T1000 (cell line): ENCODE measurements around the gene C17orf107.

Experiments
- DNase-seq: peaks from one replicate; lab custom pipeline; 2025; ENCODE audit warnings: mixed read lengths; lab: John Stamatoyannopoulos, UW

C17orf107 gene

GRCh38 chr17:4937553-4937952 is 38.2 kb downstream of the C17orf107 start:
- no peak for DNase-seq

DNA sequence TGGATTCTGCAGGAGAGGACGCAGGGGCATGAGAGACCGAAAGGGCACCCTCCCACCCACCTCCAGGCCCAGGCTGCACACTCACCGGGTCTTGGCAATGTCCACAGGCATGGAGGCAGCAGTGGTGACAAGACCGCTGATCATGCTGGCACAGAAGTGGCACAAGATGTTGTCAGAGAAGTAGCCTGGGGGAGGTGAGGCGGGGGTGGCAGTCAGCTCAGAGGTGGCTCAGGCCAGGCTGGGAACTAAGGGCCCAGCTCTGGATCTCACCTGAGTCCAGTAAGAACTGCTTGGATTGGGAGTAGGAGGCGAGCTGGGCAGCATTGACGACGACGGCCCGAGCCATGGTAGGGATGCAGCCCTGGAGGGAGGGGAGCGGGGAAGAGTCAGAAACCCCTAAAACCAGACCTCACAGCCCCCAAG is 38.7 kb downstream of the C17orf107 start:
- DNase-seq = no peak

GRCh38 chr17:4938688-4939545 is 39.6 kb downstream of the C17orf107 start:
- DNase-seq = no peak

DNA sequence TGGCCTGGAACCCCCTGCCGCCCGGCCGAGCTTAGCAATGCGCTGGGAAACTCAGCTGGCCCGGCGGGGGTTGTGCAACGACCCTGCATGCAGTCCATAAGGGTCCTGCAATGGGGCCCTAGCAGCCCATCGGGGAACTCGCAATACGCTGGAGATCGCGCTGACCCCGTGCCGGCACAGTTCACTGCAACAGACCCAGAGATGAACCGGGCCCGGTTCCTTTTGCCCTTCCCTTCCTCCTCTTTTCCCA is 40.1 kb downstream of the C17orf107 start:
- DNase-seq = no peak

GRCh38 chr17:4939796-4940554 is 40.6 kb downstream of the C17orf107 start, which contains the start of the genes RNF167 and SLC25A11:
Gene RNF167, plus strand, starts transcription at chr17:4940268. Its CDS starts 642 bp downstream, at chr17:4940910.
Gene SLC25A11, minus strand, starts transcription at chr17:4940046. Its CDS starts 136 bp downstream, at chr17:4939910.
- DNase-seq = peak; percentile 97

DNA sequence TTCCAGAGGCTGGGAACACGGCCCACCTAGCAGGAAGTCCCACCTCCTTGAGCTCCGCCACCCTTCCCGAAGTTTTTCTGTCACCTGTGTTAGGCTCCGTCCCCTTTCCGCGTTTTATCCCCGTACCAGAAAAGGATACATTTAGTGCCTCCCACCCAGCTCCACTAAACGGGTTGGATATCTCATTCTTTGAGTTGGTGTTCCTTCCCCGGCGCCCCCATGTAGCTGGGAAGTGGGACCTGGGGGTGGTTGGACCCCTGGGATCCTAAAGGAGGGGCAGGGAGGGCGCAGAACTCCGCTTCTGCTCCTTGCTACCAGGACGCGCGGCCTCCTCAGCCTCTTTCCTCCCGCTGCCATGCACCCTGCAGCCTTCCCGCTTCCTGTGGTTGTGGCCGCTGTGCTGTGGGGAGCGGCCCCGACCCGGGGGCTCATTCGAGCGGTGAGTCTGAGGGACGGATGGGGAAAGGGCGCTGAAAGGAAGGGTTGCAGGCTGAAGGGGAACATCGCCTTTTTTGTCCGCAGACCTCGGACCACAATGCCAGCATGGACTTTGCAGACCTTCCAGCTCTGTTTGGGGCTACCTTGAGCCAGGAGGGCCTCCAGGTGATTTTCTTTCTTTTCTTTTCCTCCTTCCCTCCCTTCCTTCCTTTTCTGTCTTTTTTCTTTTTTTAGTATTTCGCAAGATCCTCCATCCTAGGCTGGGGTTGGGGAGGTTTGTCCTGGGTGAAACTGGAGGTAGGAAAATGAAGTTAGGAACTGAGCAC is 41.4 kb downstream of the C17orf107 start:
- DNase-seq = no peak

DNA sequence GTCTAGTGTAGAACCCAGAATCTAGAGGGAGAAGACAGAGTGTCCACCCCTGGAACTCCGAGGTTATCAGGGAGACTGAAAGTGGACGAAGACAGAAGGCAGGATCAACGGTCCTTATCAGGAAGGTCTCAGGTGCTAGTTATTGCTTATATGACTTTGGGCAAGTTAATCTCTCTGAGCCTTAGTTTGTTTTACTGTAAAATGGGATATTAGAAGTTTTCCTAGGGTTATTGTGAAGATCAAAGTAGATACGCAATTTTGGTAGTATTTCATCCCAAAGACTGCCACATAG is 41.9 kb downstream of the C17orf107 start:
- no peak for DNase-seq

GRCh38 chr17:4942760-4943508 is 43.6 kb downstream of the C17orf107 start:
- DNase-seq = no peak

DNA sequence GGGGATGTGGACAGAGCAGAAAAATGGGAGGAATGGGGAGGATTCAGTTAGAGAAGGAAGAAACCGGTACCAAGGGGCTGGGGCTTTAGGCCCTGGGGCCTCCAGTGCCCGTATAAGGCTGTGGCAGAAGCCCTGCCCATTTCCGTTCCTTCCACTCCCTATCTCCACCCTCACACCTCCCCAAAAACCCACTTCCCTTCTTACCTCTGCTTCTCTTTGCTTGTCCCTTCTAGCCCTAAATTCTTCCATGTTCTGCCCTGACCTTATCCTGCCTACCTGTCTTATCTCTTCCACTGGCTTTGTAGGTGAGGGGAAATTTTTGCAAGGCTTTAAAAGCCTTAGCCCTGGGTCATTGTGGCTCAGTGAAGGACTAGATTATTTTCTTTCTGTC is 44.8 kb downstream of the C17orf107 start:
- no peak for DNase-seq

DNA sequence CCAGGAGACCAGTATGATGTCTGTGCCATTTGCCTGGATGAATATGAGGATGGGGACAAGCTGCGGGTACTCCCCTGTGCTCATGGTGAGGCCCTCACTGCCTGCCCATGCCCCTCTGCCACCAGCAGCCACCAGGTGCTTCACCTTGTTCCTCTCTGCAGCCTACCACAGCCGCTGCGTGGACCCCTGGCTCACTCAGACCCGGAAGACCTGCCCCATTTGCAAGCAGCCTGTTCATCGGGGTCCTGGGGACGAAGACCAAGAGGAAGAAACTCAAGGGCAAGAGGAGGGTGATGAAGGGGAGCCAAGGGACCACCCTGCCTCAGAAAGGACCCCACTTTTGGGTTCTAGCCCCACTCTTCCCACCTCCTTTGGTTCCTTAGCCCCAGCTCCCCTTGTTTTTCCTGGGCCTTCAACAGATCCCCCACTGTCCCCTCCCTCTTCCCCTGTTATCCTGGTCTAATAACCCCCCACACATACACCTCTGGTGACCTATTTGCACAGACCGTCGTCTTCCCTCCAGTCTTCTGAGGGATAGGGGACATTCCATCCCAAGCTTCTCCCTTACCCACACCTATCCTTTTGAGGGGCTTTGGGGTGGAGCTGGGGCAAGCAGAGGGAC is 45.3 kb downstream of the C17orf107 start:
- no peak for DNase-seq

DNA sequence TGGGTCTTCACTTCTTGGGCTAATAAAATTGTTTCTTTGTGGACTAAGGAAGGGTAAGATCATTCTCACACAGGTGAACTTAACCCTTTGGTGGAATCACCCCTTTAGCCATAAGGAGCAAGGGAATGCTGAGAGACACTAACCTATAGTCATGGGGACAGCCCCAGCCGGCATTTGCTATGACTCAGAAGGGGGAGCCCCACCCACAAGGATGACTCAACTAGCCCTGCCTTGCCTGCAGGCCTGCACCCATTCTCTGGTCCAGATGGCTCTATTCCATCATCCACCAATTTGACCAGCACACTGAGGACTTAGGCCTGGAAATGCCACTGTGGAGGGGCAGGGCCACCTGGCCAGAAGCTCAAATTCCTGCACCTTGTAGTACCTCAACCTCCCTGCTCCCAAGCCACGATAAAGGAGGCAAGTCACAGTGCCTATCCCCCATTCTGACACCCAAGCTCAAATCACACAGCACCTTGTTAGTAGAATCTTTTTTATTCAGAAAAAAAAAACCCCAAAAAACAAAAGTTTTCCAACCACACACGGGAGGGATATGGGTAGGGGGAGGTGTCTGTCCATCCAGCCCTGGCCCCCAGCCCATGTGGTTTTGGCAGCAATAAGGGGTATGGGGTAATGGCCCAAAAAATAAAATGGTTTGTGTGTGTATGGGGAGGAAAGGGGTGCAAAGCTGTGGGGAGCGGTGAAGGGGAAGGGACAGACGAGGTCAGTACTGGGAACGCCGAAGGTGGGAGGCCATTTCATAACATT is 46.0 kb downstream of the C17orf107 start:
- peak; percentile 70 for DNase-seq

DNA sequence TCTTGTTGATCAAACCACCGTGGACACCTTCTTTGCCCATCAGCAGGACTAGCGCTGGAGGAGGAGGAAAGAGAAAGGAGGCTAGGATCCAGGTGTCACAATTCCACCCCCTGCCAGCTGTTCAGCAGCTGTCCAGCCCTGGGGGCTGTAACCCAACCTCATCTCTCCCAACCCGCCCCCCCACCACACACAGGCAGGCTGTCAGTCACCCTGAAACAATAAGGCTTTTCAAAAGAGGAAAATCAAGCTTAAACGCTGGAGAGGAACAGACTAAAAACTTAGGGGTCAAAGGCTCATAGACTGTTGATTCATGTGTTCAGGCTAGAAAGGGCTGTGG is 46.6 kb downstream of the C17orf107 start:
- DNase-seq = no peak

DNA sequence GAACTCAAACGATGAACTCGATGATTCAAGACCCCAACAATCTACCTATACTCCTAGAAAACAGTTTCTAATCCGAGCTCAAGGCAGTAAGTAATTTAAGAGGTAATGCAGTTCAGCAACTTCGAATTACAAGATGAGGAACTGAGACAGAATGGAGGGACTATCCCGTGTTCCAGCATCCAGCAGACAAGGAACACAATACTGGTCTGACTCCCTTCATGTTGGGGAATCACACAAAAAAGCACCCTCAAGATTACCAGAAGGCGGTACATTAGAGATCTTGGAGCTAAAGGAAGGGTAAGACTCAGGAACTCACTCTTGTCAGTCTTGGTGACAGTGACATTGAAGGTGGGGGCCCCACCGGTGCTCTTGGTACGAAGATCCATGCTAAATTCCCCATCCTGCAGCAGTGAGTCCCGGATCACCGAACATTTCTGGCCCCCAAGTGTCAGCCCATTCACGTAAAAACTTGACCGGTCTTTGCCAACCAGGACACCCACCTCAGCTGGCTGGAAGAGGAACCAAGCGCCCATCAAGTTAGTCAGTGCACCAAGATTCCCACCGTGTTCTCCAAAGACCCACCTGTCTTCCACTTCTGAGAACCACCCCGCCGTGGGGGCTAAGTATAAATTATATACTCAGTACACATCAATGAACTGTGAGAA is 47.1 kb downstream of the C17orf107 start:
- no peak for DNase-seq

- DNase-seq = no peak
Observed at GRCh38 chr17:4947010-4947410, 47.7 kb downstream of the C17orf107 start.

GRCh38 chr17:4947411-4948165 is 48.3 kb downstream of the C17orf107 start:
- no peak for DNase-seq

DNA sequence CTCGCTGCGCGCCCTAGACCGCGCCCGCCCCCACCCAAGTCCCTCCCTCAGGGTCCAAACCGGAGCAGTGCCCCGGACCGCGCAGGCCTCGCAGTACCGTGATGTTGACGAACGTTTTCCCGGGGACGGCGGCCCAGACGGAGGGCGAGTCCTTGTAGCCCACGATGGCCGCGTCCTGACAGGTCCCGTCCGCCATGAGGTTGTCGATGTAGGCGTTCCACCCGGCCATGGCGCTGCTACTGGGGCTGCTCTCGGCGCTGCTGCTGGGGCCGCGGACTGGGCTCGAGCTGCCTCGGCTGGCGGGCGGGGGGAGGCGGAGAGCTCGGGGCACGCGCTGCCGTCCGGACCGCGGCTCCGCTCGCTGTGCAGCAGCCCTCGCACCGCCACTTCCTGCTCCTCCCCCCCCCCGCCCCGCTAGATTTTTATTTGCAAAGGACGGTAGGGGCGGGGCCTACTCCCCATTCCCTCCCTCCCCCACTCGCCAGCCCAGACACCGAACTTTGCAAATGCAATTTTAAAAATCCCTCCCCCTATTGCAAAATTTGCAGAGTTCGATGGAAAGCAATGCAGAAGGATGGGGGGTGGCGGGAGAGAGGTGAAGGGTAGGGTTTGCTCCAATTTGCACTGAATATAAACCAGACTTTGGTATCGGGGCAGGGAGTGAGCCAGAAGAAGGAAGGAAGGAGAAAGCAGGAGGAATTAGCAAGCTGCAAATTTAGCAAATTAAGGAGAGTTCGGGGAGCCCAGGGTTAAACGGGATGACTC is 49.0 kb downstream of the C17orf107 start, which contains the start of gene PFN1:
TSS of gene PFN1 (minus strand) at position 365 of the 765 bp plus-strand sequence. CDS start at position 229, 136 bp downstream.
- DNase-seq = peak; percentile 70

- peak; percentile 77 for DNase-seq
Observed at GRCh38 chr17:4948931-4949320, 49.6 kb downstream of the C17orf107 start.

- DNase-seq = peak; percentile 60
Observed at GRCh38 chr17:4949321-4950074, 50.2 kb downstream of the C17orf107 start.
